Central memory CD8-positive, alpha-beta T cell (primary cell): ENCODE results near the gene SNRNP25.
"Not testable (repeated sequence)": the region's sequence is repeated elsewhere in the genome, so short reads cannot be mapped to it uniquely, and the experiment has no call there.

Experiments used
- ATAC-seq: fragments of 150-1000 bp; cut with Tn5 transposase; replicated peaks from 2 replicates; pipeline ENCODE4 v1.10.0; 2022; ENCODE audit warnings: mild to moderate bottlenecking, moderate FRiP score, moderate number of reproducible peaks; ENCODE audit not compliant: poor library complexity, severe bottlenecking; ENCODE audit errors: extremely low read depth
- DNase-seq, 2 donors: peaks; one replicate each; pipeline ENCODE4 v3.0.0; 2021; ENCODE audit warnings: low spot score in 2 of 2
- H3K27ac Mint-ChIP-seq: one replicate; pipeline ENCODE4 v1.8.0; 2022; ENCODE audit warnings: low read depth, mild to moderate bottlenecking, moderate library complexity, mixed read lengths
- H3K27me3 Mint-ChIP-seq: one replicate; pipeline ENCODE4 v1.8.0; 2022; ENCODE audit warnings: mixed read lengths
- H3K36me3 Mint-ChIP-seq: one replicate; pipeline ENCODE4 v1.8.0; 2022; ENCODE audit warnings: mild to moderate bottlenecking, moderate library complexity, mixed read lengths; ENCODE audit not compliant: insufficient read depth
- H3K4me1 Mint-ChIP-seq: one replicate; pipeline ENCODE4 v1.8.0; 2022; ENCODE audit warnings: mixed read lengths
- H3K4me3 Mint-ChIP-seq: one replicate; pipeline ENCODE4 v1.8.0; 2022; ENCODE audit warnings: mild to moderate bottlenecking, moderate library complexity, mixed read lengths
- H3K9me3 Mint-ChIP-seq: one replicate; pipeline ENCODE4 v1.8.0; 2022; ENCODE audit warnings: mixed read lengths

Gene SNRNP25

GRCh38 chr16:35011-35677 lies 18.5 kb upstream of the SNRNP25 start:
- Mint-ChIP-seq H3K27ac (no peak overlapping the region), H3K4me1 (peaks cover 18% of the 10 kb centered on the region), H3K9me3 (no peaks in the 10 kb centered on the region), H3K4me3 (no peak overlapping the region), H3K36me3 (peaks cover 4% of the 10 kb centered on the region), H3K27me3 (no peaks in the 10 kb centered on the region)
- no peak for DNase-seq
- no peak for ATAC-seq

DNA sequence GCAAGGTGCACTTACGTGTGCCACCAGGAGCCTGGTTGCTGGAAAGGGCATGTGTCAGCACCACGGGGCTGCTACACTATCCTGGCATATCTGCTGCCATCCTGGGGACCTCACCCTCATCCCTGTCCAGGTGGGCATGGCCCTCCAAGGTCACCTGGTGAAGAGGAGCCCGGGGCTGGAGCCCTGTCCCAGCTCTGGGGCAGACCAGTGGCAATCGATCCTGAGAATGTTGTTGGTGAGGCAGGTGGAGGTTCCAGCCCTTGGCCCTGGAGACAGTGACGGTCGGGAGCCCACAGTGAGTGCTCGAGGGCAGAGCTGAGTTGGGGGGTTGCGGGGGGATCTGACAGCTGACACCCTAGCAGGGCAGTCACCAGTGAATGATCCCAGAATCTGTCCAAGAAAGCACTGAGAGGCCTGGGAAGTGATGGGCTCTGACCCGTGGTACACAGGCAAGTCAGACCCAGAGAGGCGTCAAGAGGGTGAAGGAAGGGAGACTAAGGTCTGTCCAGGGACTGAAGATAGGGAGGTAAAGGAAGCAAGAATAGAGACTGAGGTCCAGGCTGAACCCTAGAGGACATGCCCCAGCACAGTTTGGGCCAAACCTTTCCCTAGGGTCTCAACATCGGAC lies 17.8 kb upstream of the SNRNP25 start:
- DNase-seq (no peak), ATAC-seq (no peak)
- no peaks in the 10 kb centered on the region for H3K9me3 Mint-ChIP-seq
- no peaks in the 10 kb centered on the region for H3K27me3 Mint-ChIP-seq
- no peak overlapping the region for H3K4me3 Mint-ChIP-seq
- H3K36me3 Mint-ChIP-seq: peaks cover 4% of the 10 kb centered on the region
- peaks cover 18% of the 10 kb centered on the region for H3K4me1 Mint-ChIP-seq
- H3K27ac Mint-ChIP-seq: peak overlapping the region; percentile 41

DNA sequence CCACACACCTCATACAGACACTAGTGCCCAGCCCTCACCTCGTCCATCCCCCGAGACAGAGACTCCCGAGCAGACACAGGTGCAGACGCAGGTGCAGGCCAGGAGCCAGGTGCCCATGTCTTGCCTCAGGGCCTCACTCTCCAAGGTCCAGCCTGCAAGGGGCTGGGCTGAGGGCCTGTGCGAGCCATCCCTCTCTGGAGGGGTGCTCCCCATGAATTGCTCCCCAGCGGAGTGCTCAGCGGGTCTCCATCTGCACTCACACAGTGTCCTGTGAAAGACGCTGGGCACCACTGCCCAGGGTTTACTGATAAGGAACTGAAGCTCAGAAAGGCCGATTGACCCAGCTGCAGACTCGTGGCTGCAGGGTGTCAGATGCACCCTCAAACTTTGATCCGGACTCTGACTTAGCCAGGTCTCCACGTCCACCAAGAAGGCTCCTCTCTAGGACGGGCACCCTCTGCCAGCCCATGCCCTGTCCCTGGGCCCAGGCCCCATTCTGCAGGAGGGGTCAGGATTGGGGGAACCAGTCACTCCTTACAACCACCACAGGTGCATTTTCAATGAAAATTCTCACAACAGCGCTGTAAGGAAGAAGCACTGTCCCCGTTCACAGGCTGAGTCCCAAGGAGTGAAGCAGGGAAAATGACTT lies 17.2 kb upstream of the SNRNP25 start:
- Mint-ChIP-seq H3K4me3 (no peak overlapping the region), H3K27me3 (no peaks in the 10 kb centered on the region), H3K36me3 (peaks cover 6% of the 10 kb centered on the region), H3K27ac (peak overlapping the region; percentile 41), H3K4me1 (peaks cover 19% of the 10 kb centered on the region), H3K9me3 (no peaks in the 10 kb centered on the region)
- no peak for ATAC-seq
- DNase-seq: no peak

- no peak for ATAC-seq
- H3K27me3 Mint-ChIP-seq: no peaks in the 10 kb centered on the region
- peak overlapping the region; percentile 71 for H3K27ac Mint-ChIP-seq
- peaks cover 29% of the 10 kb centered on the region for H3K4me1 Mint-ChIP-seq
- no peak overlapping the region for H3K4me3 Mint-ChIP-seq
- peaks cover 9% of the 10 kb centered on the region for H3K36me3 Mint-ChIP-seq
- H3K9me3 Mint-ChIP-seq: no peaks in the 10 kb centered on the region
- no peak for DNase-seq
Measured at GRCh38 chr16:37511-37910, 16.1 kb upstream of the SNRNP25 start.

DNA sequence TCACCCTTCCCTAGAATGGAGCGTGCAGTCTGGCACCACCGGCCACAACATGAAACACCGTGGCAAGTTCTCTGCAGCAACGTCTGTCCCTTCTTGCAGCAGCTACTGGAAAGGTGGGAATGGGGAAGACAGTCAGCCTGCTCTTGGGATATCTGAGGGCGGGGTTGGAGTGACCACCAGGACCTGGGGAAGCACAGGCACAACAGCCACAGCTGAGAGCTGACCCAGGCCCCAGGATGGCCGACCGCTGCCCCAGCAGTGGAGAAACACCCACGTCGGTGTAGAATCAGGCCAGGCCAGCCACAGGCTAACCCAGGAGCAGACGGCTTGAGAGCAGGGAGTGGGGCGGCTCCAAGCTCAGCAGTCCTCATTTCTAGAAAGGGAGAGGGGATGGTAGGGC lies 15.4 kb upstream of the SNRNP25 start:
- peak overlapping the region; percentile 71 for H3K27ac Mint-ChIP-seq
- not testable (repeated sequence) for ATAC-seq, H3K9me3 Mint-ChIP-seq, H3K4me3 Mint-ChIP-seq, DNase-seq, H3K27me3 Mint-ChIP-seq
- H3K4me1 Mint-ChIP-seq: peaks cover 36% of the 10 kb centered on the region
- H3K36me3 Mint-ChIP-seq: peaks cover 11% of the 10 kb centered on the region

DNA sequence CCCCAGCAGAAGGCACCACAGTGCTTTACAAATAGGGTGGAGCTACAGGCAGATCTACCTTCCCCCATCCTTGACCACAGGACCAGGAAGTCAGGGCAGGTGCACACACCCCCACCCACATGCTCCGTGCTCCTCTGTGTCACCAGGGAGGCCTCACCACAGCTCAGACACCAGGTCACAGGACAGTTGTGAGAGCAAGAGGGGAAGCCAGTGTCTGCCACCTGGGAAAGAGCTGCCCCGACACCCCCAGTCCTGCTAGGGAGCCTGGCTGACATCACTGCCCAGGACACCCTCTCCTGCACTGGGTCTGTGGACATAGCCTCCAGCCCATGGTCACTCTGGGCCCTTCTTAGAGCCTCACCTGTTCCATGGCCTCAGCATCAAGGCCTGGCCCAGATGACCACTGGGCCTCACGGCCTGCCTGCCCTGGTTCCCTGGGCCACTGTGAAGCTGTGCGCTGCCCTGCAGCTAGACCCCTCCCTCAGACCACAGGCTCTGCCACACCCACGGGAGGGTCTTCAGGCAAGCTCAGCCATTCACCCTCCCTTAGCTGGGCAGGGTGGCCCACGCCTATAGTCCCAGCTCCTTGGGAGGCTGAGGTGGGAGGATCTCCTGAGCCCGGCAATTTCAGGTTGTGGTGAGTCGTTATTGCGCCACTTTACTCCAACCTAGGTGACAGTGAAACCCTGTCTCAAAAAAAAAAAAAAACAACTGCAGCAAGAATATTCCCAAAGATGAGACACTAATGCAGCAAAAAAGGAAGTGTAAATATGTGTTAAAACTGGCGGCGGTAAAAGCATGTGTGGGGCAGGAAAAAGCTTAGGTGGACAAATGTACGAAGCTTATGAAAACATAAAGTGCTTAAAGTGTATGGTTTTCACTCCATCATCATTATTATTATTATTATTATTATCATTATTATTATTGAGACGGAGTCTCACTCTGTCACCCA lies 14.4 kb upstream of the SNRNP25 start:
- H3K27ac Mint-ChIP-seq: peak overlapping the region; percentile 71
- H3K4me1 Mint-ChIP-seq: peaks cover 37% of the 10 kb centered on the region
- no peak overlapping the region for H3K4me3 Mint-ChIP-seq
- no peaks in the 10 kb centered on the region for H3K9me3 Mint-ChIP-seq
- no peaks in the 10 kb centered on the region for H3K27me3 Mint-ChIP-seq
- H3K36me3 Mint-ChIP-seq: peaks cover 18% of the 10 kb centered on the region
- DNase-seq (peak in 1 of 2 donors; percentile 60), ATAC-seq (peak; percentile 99)

- H3K9me3 Mint-ChIP-seq: no peaks in the 10 kb centered on the region
- no peak overlapping the region for H3K4me3 Mint-ChIP-seq
- H3K36me3 Mint-ChIP-seq: peaks cover 35% of the 10 kb centered on the region
- no peak for ATAC-seq
- H3K4me1 Mint-ChIP-seq: peaks cover 37% of the 10 kb centered on the region
- DNase-seq: no peak
- peak overlapping the region; percentile 77 for H3K27ac Mint-ChIP-seq
- H3K27me3 Mint-ChIP-seq: no peaks in the 10 kb centered on the region
Measured at GRCh38 chr16:41439-42068, 12.1 kb upstream of the SNRNP25 start.

DNA sequence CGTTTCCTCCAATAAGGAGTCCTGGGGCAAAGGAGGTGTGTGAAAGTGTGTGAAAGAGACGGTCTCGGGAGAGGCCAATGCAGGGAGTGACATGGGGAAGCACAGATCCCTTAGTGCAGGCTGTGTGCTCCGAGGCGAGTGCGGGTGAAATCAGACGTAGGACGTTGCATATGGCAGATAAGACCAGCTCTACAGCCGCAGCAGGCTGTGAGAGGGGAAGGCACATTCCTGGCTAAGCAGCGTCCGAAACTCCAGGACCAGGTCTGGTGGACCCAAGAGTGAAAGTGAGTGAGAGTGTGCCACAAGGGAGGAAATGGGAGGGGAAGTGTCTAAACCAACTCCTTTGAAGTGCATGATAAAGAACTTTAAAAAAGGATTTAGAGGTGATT lies 11.6 kb upstream of the SNRNP25 start:
- Mint-ChIP-seq H3K9me3 (no peaks in the 10 kb centered on the region), H3K4me3 (no peak overlapping the region), H3K36me3 (peaks cover 38% of the 10 kb centered on the region), H3K4me1 (peaks cover 37% of the 10 kb centered on the region), H3K27ac (peak overlapping the region; percentile 77), H3K27me3 (no peaks in the 10 kb centered on the region)
- ATAC-seq: no peak
- DNase-seq: no peak

DNA sequence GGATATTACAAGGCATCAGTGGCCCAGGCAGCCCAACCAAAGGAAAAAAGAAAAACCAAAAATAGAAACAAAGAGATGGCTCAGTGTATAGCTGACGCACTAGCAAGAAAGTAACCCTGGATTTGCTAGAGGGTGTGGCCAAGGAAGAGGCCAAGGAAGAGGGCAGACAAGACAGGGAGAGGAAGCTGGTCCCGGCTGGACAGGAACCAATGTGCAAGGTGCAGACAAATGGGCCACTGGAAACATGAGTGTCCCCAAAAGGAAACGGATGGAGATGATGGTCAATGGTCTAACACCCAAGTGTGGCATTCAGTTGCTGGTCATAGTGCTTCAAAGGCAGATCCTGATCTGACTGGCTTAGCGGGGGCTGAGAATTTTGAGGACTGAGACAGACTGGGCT lies 10.9 kb upstream of the SNRNP25 start:
- H3K4me1 Mint-ChIP-seq: peaks cover 37% of the 10 kb centered on the region
- no peak for ATAC-seq
- DNase-seq: no peak
- H3K36me3 Mint-ChIP-seq: peaks cover 41% of the 10 kb centered on the region
- no peaks in the 10 kb centered on the region for H3K9me3 Mint-ChIP-seq
- H3K27ac Mint-ChIP-seq: peak overlapping the region; percentile 77
- H3K4me3 Mint-ChIP-seq: no peak overlapping the region
- no peaks in the 10 kb centered on the region for H3K27me3 Mint-ChIP-seq

DNA sequence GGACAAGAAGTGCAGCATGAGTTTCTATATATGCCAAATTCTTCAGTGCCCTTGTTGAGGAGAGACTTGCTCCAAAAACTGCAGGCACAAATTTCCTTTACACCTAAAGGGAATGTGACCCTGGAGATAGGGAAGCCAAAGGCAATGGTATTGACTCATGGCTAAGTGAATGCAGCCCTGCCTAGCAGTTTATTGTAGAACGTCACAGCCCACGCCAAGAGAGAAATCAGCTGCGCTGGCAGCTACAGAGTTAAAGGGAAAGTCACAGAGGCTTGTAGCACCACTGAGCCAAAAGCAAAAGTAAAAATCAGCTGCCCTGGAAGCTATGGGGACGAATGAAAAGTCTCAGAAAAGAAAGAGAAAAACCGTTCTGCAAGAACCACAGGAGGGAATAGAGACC lies 10.3 kb upstream of the SNRNP25 start:
- no peaks in the 10 kb centered on the region for H3K27me3 Mint-ChIP-seq
- no peak overlapping the region for H3K4me3 Mint-ChIP-seq
- H3K27ac Mint-ChIP-seq: no peak overlapping the region
- peaks cover 32% of the 10 kb centered on the region for H3K4me1 Mint-ChIP-seq
- H3K36me3 Mint-ChIP-seq: peaks cover 46% of the 10 kb centered on the region
- no peak for ATAC-seq
- DNase-seq: no peak
- H3K9me3 Mint-ChIP-seq: no peaks in the 10 kb centered on the region

- H3K4me3 Mint-ChIP-seq: no peak overlapping the region
- no peak overlapping the region for H3K27ac Mint-ChIP-seq
- H3K36me3 Mint-ChIP-seq: peaks cover 49% of the 10 kb centered on the region
- H3K9me3 Mint-ChIP-seq: no peaks in the 10 kb centered on the region
- peaks cover 19% of the 10 kb centered on the region for H3K4me1 Mint-ChIP-seq
- DNase-seq: no peak
- H3K27me3 Mint-ChIP-seq: no peaks in the 10 kb centered on the region
- ATAC-seq: no peak
Measured at GRCh38 chr16:44655-45054, 9.0 kb upstream of the SNRNP25 start.

DNA sequence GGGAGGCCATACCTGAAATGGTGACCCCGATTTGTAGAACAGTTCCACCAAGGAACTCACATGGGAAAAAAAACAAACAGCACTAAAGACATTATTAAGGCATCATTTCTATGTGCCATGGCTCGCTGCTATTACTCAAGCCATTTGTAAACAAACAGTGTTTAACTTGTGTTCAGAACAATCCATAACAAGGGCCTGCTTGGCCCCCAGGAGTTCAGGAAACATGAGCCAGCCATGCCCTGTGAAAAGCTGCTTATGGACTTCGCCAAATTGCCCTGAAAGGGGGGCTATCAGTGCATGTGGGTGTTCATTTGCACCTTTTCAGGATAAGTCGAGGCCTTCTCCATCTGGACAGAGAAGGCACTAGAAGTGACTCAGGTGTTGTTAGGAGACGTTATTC lies 8.2 kb upstream of the SNRNP25 start:
- Mint-ChIP-seq H3K27ac (no peak overlapping the region), H3K27me3 (no peaks in the 10 kb centered on the region)
- no peak for DNase-seq

More for the DNA sequence above, 8.2 kb upstream of the SNRNP25 start:
- no peak overlapping the region for H3K4me3 Mint-ChIP-seq
- H3K36me3 Mint-ChIP-seq: peaks cover 55% of the 10 kb centered on the region
- no peak for ATAC-seq
- peaks cover 25% of the 10 kb centered on the region for H3K4me1 Mint-ChIP-seq
- H3K9me3 Mint-ChIP-seq: no peaks in the 10 kb centered on the region
